NCI-H187 treated with DMSO at 0.1 percent for 48 hours (cell line): ENCODE data around the gene KCNQ4.

Experiments
- DNase-seq: peaks from one replicate; lab custom pipeline; 2025; lab: John Stamatoyannopoulos, UW

Gene KCNQ4

DNA sequence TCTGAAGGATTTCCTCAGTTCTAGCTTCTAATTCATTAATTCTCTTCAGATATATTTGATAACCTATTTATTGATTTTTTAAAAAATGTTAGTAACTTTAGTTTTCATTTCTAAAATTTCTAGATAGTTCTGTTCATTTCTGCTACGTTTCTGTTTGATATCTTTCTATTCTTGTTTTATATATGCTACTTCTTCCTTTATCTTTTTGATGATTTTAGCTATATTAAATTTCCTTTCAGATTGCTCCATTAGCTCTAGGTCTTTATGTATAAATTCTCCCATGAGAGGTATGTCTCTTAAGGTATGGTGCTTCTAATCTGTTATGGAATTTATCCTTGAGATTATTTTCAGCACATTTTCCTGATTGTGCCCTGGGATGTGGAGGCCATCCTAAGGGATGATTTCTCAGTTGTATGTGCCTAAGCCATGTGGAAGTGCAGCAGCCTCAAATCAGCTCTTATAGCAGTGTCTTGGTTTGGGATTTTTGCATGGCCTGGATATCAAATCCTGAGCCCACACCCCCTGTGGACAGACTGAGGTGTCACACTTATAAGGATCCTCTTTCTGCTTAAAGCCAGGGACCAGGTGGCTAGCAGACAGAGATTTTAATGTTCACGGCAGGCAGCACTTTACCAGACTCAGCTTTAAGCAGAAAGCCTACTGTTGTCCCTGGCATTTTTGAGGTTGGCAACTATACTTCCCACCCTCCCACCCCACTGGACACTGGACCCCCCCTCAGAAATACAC is 6.2 kb upstream of the KCNQ4 start:
- DNase-seq = no peak

DNA sequence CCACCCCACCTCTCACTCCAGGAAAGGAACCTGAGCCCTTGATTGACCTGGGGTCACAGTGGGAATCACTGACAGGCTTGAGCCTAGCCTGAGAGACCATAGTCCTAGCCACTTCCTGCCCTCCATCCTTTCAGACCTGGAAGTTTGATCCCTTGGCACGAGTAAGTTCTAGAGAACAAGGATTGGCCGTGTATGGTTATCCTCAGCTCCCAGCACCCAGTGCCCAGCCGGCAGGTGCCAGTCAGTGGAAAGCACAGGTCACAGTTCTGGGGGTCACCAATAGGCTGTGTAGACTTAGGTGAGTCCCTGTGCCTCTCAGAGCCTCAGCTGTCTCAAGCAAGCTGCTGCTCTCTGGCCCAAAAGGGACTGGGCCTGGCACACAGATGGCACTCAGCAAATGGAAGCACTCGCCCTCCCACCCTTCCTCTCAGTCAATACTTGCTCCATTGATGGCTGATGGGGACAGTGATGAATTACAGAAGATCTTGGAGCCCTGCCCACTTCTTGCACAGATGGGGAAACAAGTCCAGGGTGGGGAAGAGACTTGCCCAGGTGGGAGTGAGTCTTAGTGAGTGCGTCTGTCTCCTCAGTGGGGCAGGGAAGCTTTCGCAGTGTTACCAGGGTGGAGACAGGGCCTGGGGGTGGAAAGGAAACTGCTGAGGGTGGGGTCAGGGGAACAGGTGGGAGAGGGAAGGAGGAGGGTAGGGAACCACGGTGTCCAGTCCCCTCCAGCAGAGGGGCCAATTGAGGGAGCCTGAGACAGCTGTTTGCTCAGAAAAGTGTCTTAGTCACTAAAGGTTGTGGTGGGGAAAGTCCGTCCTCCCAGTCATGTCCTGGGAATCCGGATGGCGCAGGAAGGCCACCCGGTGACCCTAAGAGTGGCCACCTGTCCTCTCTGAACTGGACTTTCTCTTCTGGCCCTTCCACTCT is 2.6 kb upstream of the KCNQ4 start:
- DNase-seq = no peak

DNA sequence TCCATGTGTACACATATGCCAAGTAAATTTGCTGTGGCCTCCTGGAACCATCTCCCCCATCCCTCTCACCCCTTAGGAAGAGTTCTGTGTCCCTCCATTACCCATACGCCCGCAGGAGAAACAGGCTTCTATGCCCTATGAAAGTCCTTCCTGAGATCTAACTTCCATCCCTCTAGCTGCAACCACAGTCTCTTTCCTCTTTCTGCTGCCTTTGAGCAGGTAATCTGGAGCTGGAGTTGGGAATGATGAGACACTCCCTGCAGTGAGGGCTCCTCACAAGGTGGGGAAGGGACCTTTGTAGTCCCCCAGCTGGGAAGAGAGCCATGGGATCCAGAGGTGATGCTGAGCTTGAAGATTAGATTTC is 2.0 kb upstream of the KCNQ4 start:
- DNase-seq = no peak

DNA sequence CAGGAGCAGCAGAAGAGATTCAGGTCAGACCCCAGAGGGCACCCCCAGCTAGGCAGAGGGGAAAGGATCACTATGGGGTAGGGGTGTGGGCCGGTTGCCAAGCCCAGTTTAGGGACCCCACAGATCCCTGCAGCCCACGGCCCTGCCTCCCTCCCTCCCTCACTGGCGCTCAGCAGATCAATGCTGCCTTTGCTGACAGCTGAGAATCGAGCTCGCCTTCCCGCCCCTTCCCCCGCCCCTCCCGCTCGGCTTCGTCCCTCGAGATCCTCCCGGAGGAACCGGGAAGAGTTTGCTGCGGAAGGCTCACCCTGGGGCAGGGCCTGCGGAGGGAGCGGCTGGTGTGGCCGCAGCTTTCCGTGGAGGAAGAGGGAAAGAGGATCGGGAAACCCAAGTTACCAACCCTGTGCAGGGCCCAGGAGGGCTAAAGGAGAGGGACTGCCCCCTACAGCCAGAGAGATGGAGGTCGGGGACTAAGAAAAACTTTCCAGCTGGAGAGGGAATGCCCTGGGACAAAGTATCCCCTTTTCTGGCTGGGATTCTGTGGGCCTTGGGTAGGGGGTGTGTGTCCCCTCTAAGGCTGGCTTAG is 1.1 kb upstream of the KCNQ4 start:
- no peak for DNase-seq

DNA sequence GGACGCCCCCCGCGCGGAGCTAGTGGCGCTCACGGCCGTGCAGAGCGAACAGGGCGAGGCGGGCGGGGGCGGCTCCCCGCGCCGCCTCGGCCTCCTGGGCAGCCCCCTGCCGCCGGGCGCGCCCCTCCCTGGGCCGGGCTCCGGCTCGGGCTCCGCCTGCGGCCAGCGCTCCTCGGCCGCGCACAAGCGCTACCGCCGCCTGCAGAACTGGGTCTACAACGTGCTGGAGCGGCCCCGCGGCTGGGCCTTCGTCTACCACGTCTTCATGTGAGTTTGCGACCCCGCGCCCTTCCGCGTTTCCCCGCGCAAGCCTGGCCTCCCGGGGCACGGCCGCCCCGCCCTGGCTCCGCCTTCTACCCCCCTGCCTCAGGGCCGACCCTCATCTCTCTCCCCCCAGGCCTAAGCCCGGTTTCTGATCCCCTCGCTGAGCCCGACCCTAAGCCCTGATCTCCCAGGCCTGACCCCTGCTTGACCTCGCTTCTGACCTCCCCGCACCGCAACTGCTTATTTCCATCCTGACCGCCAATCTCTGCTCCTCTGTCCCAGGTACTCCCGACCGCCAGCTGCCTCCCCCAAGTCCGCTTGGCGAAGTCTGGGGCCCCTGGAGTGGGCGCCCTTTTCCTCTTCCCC is 669 bp downstream of the KCNQ4 start:
- no peak for DNase-seq

GRCh38 chr1:40784771-40785151 is 1.2 kb downstream of the KCNQ4 start:
- DNase-seq = no peak

- no peak for DNase-seq
Observed at GRCh38 chr1:40785446-40785845, 1.9 kb downstream of the KCNQ4 start.

DNA sequence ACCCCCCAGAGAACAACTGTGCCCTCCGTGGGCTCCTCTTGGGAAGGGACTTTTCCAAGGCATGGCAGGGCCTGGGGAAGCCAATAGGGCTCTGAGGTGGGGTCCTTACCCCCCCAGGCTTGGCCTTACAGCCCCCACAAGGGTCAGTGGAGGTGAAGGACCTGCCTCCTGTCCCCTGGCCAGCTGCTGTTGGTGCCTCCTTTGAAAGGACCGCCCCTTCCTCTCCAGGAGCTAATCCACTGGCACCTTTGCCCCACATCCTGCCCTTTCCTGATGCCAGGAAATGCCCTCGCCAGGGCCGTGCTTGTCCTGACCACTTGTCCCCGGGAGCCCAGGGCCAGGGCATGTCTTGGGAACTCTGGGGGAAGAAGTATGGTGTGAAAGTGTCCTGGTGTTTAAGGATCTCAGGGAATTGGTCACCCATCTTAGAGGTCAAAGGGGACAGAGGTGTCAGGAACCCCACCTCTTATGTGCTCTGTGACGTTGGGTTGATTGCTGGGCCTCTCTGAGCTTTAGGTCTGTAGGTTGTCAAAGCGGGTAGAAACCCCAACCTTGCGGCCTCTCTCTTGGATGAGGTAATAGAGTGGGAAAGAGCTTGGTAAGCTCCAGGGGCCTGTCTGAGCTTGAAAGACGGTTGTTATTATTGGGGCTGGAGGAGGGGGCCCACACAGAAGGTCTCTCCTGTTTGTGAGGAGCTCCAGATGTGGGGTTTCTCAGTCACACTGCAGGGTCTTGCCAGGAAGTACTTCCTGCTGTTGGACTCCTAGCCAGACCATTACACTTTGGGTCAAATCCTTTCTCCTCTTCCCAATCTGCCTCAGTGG is 2.8 kb downstream of the KCNQ4 start:
- no peak for DNase-seq

- DNase-seq = no peak
Observed at GRCh38 chr1:40786995-40787705, 3.6 kb downstream of the KCNQ4 start.

DNA sequence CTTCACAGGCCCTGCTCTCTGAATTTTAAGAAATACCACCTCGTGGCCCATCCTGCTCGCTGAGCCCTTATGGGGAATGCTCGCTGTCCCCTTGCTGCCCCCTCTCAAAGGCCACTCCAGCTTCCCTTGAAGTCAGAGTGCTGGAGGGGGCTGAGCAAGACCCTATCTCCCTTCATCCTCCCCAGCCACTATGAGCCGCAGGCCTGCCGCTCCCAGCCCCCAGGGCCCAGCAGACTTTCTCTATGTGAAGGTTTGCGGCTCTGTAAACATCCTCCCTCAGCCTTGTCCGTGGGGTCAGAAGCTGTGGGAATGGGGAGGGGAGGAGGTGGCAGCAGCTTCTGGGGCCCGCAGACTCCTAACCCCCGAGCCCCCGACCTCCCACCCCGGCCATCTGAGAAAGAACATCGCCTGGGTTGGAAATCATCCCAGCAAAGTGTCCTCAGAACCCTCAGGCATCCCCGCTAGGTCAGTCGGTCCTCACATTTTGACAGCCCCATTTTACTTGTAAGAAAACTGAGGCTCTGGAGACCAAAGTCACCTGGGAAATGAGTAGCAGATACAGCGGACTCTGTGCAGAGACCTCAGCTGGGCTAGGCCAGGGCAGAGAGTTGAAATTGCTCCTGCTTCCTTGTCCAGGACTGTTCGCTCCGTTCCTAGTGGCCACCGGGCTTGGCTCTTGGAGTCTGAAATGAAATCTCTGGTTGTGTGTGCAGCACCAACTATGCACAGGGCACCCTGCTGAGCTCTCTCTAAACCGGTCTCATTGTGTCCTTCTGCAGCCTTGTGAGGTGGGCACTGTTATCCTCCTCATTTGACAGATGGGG is 4.4 kb downstream of the KCNQ4 start:
- DNase-seq = no peak

DNA sequence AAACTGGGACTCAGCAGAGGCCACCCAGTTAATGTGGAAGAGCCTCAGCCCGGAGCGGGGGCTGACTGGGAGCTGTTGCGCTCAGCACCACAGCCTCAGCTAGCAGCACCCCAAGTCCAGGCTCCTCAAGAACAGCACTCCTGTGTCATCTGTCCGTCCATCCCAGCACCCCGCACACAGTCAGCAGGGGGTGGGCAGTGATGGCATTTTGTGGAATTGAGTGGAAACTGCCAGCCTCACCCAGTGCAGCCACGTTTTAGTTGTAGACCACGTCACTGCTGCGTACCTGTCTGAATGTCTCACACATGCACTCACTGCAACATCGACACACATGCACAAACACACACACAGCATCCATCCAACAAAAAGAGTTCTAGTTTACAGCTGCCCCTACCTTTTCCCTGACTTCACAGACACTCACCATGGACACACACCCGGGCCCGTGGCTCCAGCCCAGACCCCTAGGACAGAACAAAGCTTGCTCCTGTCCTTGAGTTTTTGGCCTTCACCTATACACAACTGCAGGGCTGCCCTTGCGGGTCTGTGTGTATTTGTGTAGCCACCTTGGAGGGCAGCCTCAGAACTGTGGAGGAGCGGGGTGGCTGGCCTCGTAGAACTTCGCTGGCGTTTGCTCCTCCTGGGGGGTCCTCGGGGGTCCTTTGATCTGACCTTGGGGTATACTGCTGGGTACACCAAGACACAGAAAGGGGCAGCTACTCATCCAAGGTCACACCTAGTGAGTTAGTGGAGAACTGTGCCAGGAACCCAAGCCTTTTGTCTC is 5.2 kb downstream of the KCNQ4 start:
- no peak for DNase-seq

- DNase-seq = no peak
Observed at GRCh38 chr1:40789342-40789598, 5.7 kb downstream of the KCNQ4 start.

DNA sequence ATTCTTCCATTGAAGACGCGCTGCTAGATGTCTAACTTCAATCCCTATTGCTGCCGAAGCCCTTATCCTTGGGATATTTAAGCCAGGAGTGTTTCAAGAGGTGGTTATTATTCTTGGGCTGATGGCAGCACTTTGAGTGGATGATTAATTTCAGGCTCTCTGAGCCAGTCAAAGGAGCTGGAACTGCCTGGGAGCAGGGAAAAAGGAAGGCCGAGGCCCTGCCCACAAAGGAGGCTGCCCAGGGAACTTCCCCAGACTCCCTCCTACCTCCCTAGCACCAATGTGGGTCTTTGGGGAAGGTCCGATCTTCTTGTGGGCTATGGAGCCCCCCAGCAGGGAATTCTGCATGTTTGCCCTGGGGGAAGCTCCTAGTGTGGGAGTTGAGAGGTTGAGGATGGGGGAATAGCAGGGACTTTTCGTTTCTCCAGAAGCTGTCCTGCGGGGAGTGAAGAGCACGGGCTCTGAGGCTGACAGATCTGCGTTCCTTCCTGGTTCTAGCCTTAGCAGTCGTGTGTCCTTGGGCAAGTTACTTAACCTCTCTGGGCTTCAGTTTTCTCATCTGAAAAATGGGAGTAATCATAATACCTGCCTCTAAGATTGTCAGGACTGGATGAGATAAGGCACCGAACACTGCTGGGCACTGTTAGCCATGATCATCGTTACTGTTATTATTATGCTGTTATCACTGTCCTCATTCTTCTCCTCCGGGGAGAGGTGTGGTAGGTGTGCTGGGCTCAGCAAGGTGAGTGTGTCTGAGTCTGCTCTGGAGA is 6.3 kb downstream of the KCNQ4 start:
- DNase-seq = no peak

DNA sequence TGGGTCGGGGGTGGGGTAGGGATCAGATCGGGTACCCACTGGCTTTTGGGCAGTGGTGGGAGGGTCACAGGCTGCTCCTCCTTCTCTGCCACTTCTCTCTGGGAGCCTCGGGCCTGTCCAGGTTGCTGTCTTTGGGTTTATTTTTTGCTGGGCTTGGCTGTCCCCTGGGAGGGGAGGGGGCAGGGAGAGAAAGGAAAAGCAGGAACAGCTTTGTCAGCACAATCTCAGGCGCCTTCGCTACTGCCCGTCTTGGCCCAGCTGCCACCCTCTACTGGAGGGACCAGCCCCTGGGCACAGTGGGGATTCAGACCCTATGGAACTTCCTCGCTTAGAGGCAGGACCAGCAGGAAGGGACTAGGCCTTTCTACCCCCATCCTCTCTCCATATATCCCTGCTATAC is 8.4 kb downstream of the KCNQ4 start:
- no peak for DNase-seq

GRCh38 chr1:40793617-40794016 is 10.0 kb downstream of the KCNQ4 start:
- DNase-seq = no peak

DNA sequence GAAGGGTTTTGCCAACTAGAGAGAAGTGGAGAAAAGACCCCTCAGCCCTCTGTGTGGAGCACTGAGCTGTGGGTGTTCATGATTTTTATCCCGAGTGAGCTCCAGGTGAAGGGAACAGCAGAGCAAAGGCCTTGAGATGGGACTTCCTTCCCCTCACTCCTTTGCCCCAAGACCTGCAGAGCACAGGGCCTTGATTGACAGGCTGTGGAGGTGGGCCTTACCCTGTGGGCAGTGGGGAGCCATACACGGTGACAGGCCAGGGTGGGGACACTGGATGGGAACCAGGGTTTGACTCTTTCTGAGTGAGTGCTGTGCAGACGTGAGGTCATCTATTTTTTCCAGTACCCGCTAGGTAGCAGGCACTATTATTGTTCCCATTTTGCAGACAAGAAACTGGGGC is 10.5 kb downstream of the KCNQ4 start:
- no peak for DNase-seq

DNA sequence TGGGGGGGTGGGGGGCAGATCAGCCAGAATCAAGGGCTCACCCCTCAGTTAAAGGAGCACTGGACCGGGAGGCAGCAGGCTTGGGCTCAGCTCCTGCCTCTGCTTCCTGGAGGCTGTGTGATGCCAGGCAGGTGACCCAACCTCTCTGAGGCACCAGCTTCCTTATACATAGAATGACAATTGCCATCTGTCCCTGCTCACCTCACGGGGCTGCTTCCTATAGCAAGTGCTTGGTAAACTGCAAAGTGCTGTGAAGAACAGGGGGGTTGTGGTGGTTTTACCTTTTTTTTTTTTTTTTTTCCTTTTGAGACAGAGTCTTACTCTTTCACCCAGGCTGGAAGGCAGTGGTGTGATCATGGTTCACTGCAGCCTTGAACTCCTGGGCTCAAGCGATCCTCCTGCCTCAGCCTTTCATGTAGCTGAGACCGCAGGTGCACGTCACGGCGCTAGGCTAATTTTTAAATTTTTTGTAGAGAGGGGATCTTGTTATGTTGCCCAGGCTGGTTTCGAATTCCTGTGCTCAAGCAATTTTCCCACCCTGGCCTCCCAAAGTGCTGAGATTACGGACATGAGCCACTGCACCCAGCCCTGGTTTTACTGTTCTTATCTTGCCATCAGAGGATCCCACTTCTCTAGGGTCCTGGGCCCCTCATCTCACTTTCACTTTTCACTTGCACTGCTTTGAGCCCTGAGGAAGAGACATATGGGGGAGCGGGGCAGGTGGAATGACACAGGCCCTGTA is 11.6 kb downstream of the KCNQ4 start:
- DNase-seq = no peak
